Neural progenitor cell (in vitro differentiated cells): ENCODE results near the gene NRCAM.

Experiments
- CTCF ChIP-seq: fragments of 200-600 bp; sonication (generic); IDR thresholded peaks from 2 replicates; pipeline ENCODE4 v1.5.1; 2017; ENCODE audit warnings: antibody characterized with exemption, mild to moderate bottlenecking
- EZH2 ChIP-seq: fragments of 200-600 bp; sonication (generic); IDR thresholded peaks from 2 replicates; pipeline ENCODE4 v1.6.1; 2017; ENCODE audit warnings: antibody characterized with exemption, mild to moderate bottlenecking, moderate library complexity
- EZH2phosphoT487 ChIP-seq: fragments of 200-600 bp; sonication (generic); IDR thresholded peaks from 2 replicates; pipeline ENCODE4 v1.6.1; 2017; ENCODE audit warnings: antibody characterized with exemption

GRCh38 chr7:108488768-108489538 lies 32.7 kb upstream of the NRCAM start:
- TF ChIP-seq EZH2 (no peak), CTCF (no peak), EZH2phosphoT487 (no peak)
